GM18861 (cell line): ENCODE data around the gene NAV1.
"Not testable (repeated sequence)": the region's sequence is repeated elsewhere in the genome, so short reads cannot be mapped to it uniquely, and the experiment has no call there.

Experiments
- ATAC-seq: cut with Tn5 transposase; IDR thresholded peaks from one replicate; pipeline ENCODE4 v1.9.1; 2021; ENCODE audit not compliant: unreplicated experiment

The NAV1 gene

GRCh38 chr1:201545851-201546492 lies 7.0 kb downstream of the NAV1 start:
- no peak for ATAC-seq

GRCh38 chr1:201549522-201549921 lies 10.6 kb downstream of the NAV1 start:
- ATAC-seq = not testable (repeated sequence)

DNA sequence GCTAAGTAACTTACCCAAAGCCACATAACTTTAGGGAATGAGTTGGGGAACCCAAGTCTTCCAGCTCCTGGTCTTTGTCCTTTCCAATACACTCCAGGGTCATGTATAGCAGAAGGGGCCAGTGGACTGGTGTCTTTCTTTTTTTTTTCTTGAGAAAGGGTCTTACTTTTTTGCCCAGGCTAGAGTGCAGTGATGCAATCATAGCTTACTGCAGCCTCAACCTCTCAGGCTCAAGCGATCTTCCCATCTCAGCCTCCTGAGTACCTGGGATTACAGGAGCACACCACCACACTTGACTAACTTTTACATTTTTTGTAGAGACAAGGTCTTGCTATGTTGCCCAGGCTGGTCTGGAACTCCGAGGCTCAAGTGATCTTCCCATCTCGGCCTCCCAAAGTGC lies 12.2 kb downstream of the NAV1 start:
- ATAC-seq = no peak

- no peak for ATAC-seq
Measured at GRCh38 chr1:201551877-201552731, 13.2 kb downstream of the NAV1 start.

- ATAC-seq = no peak
Measured at GRCh38 chr1:201552941-201553351, 14.0 kb downstream of the NAV1 start.

- no peak for ATAC-seq
Measured at GRCh38 chr1:201553496-201554189, 14.7 kb downstream of the NAV1 start.

DNA sequence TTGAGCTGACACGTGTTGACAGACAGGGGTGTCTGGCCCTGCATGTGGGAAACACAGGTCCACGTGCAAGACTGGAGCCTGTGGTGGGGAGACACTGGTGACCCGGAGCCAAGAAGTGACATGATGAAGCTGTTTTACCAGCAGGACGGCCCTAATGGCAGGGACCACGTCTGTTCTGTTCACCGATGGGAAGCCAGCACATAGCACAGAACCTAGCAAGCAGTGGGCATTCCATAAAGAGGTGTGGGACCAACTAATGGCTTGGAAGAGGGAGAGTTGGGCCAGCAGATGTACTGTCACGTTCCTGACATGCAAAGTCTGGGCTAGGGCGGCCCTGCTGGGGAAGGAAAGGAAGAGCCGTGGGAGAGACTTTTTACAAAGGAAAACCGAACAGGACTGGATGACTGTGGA lies 15.3 kb downstream of the NAV1 start:
- no peak for ATAC-seq

GRCh38 chr1:201554789-201555592 lies 16.1 kb downstream of the NAV1 start:
- no peak for ATAC-seq

DNA sequence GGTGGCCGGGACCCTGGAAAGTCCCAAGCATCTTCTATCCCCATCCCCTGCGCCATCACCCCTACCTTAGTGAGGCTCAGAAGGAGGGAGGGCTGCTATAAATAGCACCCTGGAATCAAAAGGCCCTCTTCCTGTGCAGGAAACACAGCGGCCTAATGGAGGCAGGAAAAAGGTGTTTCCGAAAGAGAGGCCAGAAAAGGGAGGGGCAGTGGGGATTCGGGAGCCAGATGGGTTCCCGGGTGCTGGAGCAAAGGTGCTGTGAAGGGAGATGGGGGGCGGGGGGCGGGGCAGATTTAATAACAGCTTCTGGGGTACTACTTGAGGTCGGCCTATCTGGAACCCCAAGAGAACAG lies 16.6 kb downstream of the NAV1 start:
- ATAC-seq = no peak

DNA sequence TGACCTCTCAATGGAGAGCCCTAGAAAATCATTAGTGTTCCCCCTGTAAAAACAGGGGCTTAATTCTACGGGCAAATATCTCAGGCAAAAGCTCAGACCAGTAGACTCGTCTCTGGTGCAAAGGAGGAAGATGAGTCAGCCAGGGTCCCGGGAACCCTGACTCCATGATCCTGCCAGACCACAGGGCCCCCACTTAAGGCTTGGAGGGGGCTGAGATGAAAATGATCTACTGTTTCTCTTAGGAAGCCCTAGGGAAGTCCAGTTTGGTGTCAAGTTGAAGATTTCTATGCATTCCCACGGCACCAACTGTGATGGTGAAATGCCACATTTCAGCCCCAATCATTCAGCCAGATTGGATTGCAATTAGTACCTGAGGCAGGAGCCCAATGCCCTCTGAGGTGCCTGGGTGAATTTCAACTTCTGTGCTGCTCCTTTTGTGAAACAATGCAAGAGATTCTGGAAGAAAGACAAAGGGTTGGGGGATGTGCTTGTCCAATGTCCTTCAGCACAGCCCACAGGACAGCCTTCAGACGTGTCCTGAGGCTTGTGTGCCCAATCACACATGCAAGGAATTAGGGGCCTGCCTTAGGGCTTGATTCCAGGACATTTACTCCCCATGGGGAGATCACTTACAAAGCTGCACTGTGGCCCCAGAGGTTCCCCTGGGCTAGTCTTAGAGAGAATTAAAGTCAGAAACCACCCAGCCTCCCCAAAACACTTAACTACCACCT lies 18.1 kb downstream of the NAV1 start:
- ATAC-seq = no peak

DNA sequence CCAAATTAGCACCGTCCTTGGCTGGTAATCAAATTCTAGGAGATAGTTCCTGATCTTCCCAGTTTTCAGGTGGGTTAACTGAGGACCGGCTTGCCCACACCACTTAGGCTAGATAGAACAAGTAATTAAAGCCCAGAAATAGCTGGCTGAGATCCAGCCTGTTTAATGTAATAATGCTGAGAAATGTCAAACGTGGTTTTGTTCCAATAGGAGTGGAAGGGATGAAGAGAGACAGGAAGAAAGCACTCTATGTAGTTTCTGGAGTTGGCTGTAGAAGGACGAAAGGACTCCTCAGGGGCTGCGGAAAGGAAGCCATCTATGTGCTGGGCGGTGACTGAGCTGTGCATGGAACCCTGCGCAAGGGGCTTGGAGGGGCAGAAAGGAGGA lies 18.6 kb downstream of the NAV1 start:
- ATAC-seq = no peak

DNA sequence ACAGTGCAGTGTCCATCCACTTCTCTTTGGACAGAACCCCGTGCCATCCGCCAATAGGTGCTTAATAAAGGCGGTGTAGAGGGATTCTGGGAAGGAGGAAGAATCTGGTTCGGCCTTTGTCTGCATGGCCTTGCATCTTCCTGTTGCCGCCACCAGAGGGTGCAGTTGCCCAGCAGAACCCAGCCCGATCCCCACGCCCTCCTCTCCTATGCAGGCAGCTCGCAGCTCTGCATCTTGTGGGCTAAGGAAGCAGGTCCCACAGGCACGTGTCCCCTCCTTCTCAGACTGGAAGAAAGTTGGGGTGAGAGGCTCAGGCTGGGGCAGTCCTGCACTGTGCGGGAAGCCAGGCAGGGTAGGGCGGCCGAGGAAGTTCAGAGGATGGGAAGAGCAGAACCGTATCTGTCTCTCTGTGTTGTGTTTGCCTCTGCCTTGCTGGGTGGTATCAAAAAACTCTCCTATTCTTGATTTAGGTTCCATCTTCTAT lies 20.8 kb downstream of the NAV1 start:
- peak; percentile 48 for ATAC-seq

GRCh38 chr1:201560328-201561194 lies 21.6 kb downstream of the NAV1 start:
- no peak for ATAC-seq

GRCh38 chr1:201561195-201561564 lies 22.3 kb downstream of the NAV1 start:
- no peak for ATAC-seq

DNA sequence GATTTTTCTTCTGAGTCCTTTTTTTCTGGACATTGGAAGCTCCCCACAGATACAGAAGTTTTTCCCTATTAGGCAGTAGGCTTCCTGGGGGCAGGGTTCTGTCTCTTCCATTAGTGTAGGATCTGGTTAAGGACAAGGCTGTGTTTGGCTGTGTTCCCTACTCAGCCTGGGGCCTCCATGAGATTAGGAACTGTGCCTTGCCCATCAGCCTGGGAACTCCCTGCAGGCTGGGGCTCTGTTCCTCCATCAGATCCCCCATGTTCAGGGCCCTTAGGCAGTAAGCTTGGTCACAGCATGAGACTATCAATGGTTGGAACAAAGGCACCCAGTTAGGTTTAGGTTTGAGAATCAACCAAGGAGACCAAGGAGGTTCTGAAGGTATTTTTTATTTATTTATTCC lies 22.7 kb downstream of the NAV1 start:
- ATAC-seq = no peak

DNA sequence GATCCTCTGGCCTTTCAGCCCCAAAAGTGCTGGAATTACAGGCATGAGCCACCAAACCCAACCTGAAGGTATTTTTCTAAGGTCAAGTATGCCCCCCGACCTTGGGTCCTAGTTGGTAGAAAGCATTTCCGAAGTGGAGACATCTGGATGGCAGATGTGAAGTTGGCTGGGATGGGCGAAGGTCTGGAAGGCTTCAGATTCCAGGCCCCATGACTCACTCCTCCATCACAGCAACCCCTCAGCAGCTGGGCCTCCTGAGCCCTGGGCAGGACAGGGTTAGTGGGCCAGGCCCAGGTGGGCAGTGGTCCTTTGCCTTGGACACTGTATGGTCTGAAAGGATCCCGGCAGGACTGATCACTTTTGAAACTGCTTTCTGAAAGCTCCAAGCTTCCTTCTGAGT lies 23.3 kb downstream of the NAV1 start:
- ATAC-seq = no peak

- no peak for ATAC-seq
Measured at GRCh38 chr1:201562659-201563405, 23.9 kb downstream of the NAV1 start.

- ATAC-seq = no peak
Measured at GRCh38 chr1:201563406-201563780, 24.5 kb downstream of the NAV1 start.

DNA sequence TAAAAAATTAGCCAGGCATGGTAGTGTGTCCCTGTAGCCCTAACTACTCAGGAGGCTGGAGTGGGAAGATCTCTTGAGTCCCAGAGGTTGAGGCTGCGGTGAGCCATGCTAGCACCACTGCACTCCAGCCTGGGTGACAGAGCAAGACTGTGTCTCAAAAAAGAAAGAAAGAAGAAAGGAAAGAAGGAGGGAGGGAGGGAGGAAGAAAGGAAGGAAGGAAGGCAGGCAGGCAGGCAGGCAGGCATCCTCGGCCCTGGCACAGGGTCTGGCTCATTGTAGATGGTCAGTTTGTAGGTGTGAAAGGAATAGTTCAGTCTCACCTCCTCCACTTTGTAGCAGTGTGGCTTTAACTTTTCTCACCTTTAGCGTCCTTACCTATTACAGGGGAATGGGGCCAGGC lies 25.0 kb downstream of the NAV1 start:
- no peak for ATAC-seq
